Measurements from ENCODE around the gene SGSM2. TPM values are rescaled to one million over a fixed set of nuclear protein-coding genes. Genes with fewer than 3 reads are reported as not detected.

SGSM2 gene, protein sequence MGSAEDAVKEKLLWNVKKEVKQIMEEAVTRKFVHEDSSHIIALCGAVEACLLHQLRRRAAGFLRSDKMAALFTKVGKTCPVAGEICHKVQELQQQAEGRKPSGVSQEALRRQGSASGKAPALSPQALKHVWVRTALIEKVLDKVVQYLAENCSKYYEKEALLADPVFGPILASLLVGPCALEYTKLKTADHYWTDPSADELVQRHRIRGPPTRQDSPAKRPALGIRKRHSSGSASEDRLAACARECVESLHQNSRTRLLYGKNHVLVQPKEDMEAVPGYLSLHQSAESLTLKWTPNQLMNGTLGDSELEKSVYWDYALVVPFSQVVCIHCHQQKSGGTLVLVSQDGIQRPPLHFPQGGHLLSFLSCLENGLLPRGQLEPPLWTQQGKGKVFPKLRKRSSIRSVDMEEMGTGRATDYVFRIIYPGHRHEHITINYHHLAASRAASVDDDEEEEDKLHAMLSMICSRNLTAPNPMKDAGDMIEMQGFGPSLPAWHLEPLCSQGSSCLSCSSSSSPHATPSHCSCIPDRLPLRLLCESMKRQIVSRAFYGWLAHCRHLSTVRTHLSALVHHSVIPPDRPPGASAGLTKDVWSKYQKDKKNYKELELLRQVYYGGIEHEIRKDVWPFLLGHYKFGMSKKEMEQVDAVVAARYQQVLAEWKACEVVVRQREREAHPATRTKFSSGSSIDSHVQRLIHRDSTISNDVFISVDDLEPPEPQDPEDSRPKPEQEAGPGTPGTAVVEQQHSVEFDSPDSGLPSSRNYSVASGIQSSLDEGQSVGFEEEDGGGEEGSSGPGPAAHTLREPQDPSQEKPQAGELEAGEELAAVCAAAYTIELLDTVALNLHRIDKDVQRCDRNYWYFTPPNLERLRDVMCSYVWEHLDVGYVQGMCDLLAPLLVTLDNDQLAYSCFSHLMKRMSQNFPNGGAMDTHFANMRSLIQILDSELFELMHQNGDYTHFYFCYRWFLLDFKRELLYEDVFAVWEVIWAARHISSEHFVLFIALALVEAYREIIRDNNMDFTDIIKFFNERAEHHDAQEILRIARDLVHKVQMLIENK
- total RNA-seq = 41.6 and 50.0 TPM in 2 replicates

DNA sequence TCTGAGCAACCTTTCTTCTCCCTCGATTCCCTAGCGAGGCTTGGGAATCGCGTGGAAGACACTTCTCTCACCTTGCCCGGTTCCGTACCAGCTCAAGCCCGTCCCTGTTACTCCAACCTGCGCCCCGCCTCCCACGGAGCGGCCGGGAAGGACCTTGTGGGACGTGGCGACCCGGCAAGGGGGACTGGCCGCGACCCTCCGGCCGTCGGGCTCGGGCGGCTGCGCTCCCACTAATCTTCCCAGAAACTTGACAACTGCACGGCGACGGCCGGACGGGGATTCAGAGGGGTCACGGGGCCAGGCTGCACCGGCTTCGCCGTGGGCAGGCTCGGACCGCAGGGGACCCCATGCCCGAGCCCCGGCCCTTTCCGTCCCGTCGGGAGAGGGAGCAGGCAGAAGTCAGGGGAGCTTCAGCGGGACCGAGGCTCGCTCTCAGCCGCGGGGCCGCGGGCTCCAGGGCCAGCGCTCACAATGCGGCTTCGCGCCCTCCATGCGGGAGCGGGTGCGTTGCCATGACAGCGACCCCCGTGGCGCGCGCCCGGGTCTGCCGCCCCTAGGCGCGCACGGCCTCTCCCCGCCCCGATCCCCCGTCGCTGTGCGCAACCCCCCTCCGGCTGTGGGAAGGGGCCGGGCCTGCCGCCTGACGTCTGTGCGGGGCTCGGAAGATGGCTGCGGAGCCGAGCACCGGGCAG lies at the start of gene SGSM2:
Gene SGSM2 (plus strand): TSS at position 650 of the 692 bp plus-strand sequence. CDS start 188 bp downstream, outside the sequence.

GRCh38 chr17:2303204-2304188 lies 33.8 kb upstream of the SGSM2 start, which contains the start of the genes SMG6 and SRR:
SMG6 (minus strand) TSS chr17:2303785; CDS start chr17:2303720, 65 bp downstream.
SRR (plus strand) TSS chr17:2303950; CDS start chr17:2315561, 11,611 bp downstream.

DNA sequence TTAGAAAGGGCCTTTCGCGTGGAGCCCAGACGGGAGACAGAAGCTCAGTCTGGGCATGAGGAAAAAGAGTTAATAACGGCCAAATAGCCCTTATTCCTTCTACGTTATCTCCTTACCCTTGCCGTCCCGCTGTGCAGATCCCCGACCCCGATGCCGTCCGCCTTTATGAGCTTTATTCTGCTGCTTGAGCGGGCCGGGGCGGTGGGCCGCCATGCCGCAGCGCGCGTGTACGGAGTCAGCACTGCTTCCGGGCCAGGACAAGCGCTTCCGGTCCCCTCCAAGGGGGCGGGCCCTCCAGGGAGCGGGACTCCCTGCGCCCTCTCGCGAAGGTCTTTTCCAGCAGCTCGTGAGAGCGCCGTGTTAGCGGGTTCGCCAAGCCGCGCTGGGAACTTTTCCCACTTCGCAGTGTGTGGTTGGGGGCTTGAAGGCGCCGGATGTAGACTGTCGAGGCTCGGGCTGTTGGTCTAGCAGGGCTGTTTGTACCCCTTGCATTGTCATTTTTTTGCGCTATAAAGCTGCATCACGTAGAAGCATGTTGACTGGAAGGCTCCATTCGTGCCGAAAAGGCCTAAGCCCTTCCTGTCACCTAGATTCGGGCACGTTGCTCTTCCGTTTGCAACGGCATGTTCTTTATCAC lies 968 bp upstream of the SGSM2 start, which contains the start of gene TSR1:
Gene TSR1 (minus strand): TSS at position 243 of the 637 bp plus-strand sequence. CDS start 30 bp downstream, at position 213.

GRCh38 chr17:2400877-2401425 lies 63.6 kb downstream of the SGSM2 start, which contains the start of gene MNT:
MNT (minus strand) TSS chr17:2401060; CDS start chr17:2400712, 348 bp downstream.

Other genes with a start within 250 kb of the SGSM2 start
- 65.5 and 69.5 TPM in 2 replicates for gene SMG6, start 33.7 kb upstream of the SGSM2 start, total RNA-seq
- gene SRR, start 33.6 kb upstream of the SGSM2 start, total RNA-seq = 12.9 and 19.5 TPM in 2 replicates
- gene TSR1, start 1.0 kb upstream of the SGSM2 start, total RNA-seq = 52.3 and 70.3 TPM in 2 replicates
- 12.1 and 19.2 TPM in 2 replicates for gene MNT, start 63.6 kb downstream of the SGSM2 start, total RNA-seq
- 14.7 and 14.9 TPM in 2 replicates for gene METTL16, start 174.4 kb downstream of the SGSM2 start, total RNA-seq